Neural cell (in vitro differentiated cells): ENCODE data around the gene NCEH1. TPM values are rescaled to one million over a fixed set of nuclear protein-coding genes. Genes with fewer than 3 reads are reported as not detected.

Experiments used
- H2AFZ ChIP-seq: fragments of 200-600, 300-800 bp; sonication (generic), shearing (Covaris generic); 2 replicates; pipeline ENCODE4 v1.6.0; 2014; ENCODE audit warnings: low read depth, mild to moderate bottlenecking, antibody characterized with exemption, low read length, moderate library complexity
- H3F3A ChIP-seq: fragments of 200-600 bp; shearing (Covaris generic); 2 replicates; pipeline ENCODE4 v1.6.1; 2016; ENCODE audit warnings: mild to moderate bottlenecking, moderate library complexity, mixed read lengths, antibody characterized with exemption, low read length; ENCODE audit not compliant: insufficient read depth, poor library complexity, severe bottlenecking
- H3K27ac ChIP-seq: fragments of 200-600, 300-800 bp; sonication (generic), shearing (Covaris generic); 2 replicates; pipeline ENCODE4 v1.5.1; 2014; ENCODE audit warnings: mild to moderate bottlenecking, low read length, moderate library complexity
- H3K27me3 ChIP-seq: fragments of 300-800, 200-600 bp; sonication (generic), shearing (Covaris generic); 2 replicates; pipeline ENCODE4 v1.6.0; 2014; ENCODE audit warnings: mild to moderate bottlenecking, low read depth, low read length, moderate library complexity; ENCODE audit not compliant: insufficient read depth
- H3K36me3 ChIP-seq: fragments of 300-800, 200-600 bp; sonication (generic), shearing (Covaris generic); 2 replicates; pipeline ENCODE4 v1.5.1; 2014; ENCODE audit warnings: mild to moderate bottlenecking, antibody characterized with exemption, low read length, moderate library complexity; ENCODE audit not compliant: insufficient read depth
- H3K4me2 ChIP-seq: fragments of 300-800, 200-600 bp; sonication (generic), shearing (Covaris generic); 2 replicates; pipeline ENCODE4 v1.6.0; 2014; ENCODE audit warnings: mild to moderate bottlenecking, low read length
- H3K4me3 ChIP-seq: fragments of 300-800, 200-600 bp; sonication (generic), shearing (Covaris generic); 2 replicates; pipeline ENCODE4 v1.5.1; 2014; ENCODE audit warnings: mild to moderate bottlenecking, low read length, moderate library complexity
- H3K79me2 ChIP-seq: fragments of 200-600 bp; shearing (Covaris generic); replicated peaks from 2 replicates; pipeline ENCODE4 v1.6.0; 2014; ENCODE audit warnings: mild to moderate bottlenecking, low read length, moderate library complexity; ENCODE audit not compliant: insufficient read depth
- H3K9ac ChIP-seq: fragments of 300-800, 200-600 bp; sonication (generic), shearing (Covaris generic); 2 replicates; pipeline ENCODE4 v1.6.1; 2016; ENCODE audit warnings: mild to moderate bottlenecking, low read length, mixed read lengths
- H3K9me2 ChIP-seq: fragments of 200-600 bp; shearing (Covaris generic); 2 replicates; pipeline ENCODE4 v1.6.1; 2016; ENCODE audit warnings: mild to moderate bottlenecking, low read length, mixed read lengths; ENCODE audit not compliant: insufficient read depth
- H3K9me3 ChIP-seq: fragments of 200-600, 300-800 bp; sonication (generic), shearing (Covaris generic); 2 replicates; pipeline ENCODE4 v1.6.1; 2016; ENCODE audit warnings: mild to moderate bottlenecking, mixed run types, low read length, moderate library complexity, mixed read lengths
- H4K20me1 ChIP-seq: fragments of 200-600 bp; shearing (Covaris generic); 2 replicates; pipeline ENCODE4 v1.6.1; 2016; ENCODE audit warnings: mild to moderate bottlenecking, mixed run types; ENCODE audit not compliant: insufficient read depth
- CTCF ChIP-seq: fragments of 450-650 bp; IDR thresholded peaks from 2 replicates; pipeline ENCODE4 v1.5.1; 2014; ENCODE audit warnings: antibody characterized with exemption, mild to moderate bottlenecking, moderate library complexity; ENCODE audit not compliant: poor library complexity, severe bottlenecking
- EP300 ChIP-seq: fragments of 450-650 bp; conservative IDR thresholded peaks from 2 replicates; pipeline ENCODE4 v1.6.1; 2014; ENCODE audit warnings: antibody characterized with exemption, mild to moderate bottlenecking, moderate library complexity; ENCODE audit not compliant: poor library complexity, severe bottlenecking
- EZH2 ChIP-seq: fragments of 200-600, 300-800 bp; shearing (Covaris generic), sonication (generic); IDR thresholded peaks from 2 replicates; pipeline ENCODE4 v1.6.1; 2014; ENCODE audit warnings: antibody characterized with exemption, low read length, borderline replicate concordance, mild to moderate bottlenecking; ENCODE audit not compliant: insufficient read depth, poor library complexity, severe bottlenecking
- MXI1 ChIP-seq: fragments of 450-650 bp; conservative IDR thresholded peaks from 2 replicates; pipeline ENCODE4 v1.6.1; 2014; ENCODE audit warnings: antibody characterized with exemption, mild to moderate bottlenecking; ENCODE audit not compliant: poor library complexity, severe bottlenecking
- POLR2AphosphoS5 ChIP-seq: IDR thresholded peaks from 2 replicates; pipeline ENCODE4 v1.6.1; 2012
- RAD21 ChIP-seq: fragments of 450-650 bp; conservative IDR thresholded peaks from 2 replicates; pipeline ENCODE4 v1.6.1; 2014; ENCODE audit warnings: antibody characterized with exemption, mild to moderate bottlenecking, moderate library complexity
- SMC3 ChIP-seq: fragments of 450-650 bp; conservative IDR thresholded peaks from 2 replicates; pipeline ENCODE4 v1.6.1; 2014; ENCODE audit warnings: antibody characterized with exemption, mild to moderate bottlenecking, moderate library complexity; ENCODE audit not compliant: poor library complexity
- TAF1 ChIP-seq: IDR thresholded peaks from 2 replicates; pipeline ENCODE4 v1.6.1; 2012; ENCODE audit warnings: low read depth
- polyA plus RNA-seq: library from polyadenylated mRNA; depleted of rRNA; stranded (reverse); fragments of >200 nt; gene quantifications from 2 replicates; pipeline ENCODE4 v1.2.3, GENCODE V29; 2014
- TF ChIP-seq, protein P1 (sequence below): IDR thresholded peaks from 2 replicates; pipeline ENCODE4 v1.6.1; 2012; ENCODE audit warnings: borderline replicate concordance

Gene NCEH1
- polyA plus RNA-seq, 1 donor from 2014 or later, result 2.1 TPM

DNA sequence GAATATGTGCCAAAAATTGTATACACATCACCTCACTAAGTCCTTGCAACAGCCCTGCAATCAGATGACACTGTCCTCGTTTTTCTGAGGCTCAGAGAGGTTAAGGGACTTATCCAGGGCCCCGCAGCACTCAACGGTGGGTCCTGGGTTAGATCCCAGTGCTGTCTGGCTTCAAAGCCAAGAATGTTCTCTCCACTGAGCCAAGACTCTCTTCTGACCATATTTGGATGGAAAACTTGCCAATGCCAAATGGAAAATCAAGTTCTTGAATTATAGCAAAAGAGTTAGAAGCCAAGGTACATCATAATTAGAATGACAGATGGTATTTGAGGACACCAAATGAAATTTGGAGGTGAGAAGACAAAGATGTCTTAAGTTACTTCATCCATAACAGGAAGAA, 75.9 kb downstream of the NCEH1 start:
- TF ChIP-seq EZH2, result no peak
- TF ChIP-seq, protein P1, sequence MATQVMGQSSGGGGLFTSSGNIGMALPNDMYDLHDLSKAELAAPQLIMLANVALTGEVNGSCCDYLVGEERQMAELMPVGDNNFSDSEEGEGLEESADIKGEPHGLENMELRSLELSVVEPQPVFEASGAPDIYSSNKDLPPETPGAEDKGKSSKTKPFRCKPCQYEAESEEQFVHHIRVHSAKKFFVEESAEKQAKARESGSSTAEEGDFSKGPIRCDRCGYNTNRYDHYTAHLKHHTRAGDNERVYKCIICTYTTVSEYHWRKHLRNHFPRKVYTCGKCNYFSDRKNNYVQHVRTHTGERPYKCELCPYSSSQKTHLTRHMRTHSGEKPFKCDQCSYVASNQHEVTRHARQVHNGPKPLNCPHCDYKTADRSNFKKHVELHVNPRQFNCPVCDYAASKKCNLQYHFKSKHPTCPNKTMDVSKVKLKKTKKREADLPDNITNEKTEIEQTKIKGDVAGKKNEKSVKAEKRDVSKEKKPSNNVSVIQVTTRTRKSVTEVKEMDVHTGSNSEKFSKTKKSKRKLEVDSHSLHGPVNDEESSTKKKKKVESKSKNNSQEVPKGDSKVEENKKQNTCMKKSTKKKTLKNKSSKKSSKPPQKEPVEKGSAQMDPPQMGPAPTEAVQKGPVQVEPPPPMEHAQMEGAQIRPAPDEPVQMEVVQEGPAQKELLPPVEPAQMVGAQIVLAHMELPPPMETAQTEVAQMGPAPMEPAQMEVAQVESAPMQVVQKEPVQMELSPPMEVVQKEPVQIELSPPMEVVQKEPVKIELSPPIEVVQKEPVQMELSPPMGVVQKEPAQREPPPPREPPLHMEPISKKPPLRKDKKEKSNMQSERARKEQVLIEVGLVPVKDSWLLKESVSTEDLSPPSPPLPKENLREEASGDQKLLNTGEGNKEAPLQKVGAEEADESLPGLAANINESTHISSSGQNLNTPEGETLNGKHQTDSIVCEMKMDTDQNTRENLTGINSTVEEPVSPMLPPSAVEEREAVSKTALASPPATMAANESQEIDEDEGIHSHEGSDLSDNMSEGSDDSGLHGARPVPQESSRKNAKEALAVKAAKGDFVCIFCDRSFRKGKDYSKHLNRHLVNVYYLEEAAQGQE, result no peak
- TF ChIP-seq EP300, result no peak
- no peak for TF ChIP-seq POLR2AphosphoS5
- no peak for TF ChIP-seq SMC3
- TF ChIP-seq CTCF, result no peak
- no peak for TF ChIP-seq TAF1
- no peak for TF ChIP-seq MXI1
- no peak for TF ChIP-seq RAD21
- no peak overlapping the region for H3K4me2 ChIP-seq
- no peaks in the 10 kb centered on the region for H4K20me1 ChIP-seq
- H3K27me3 ChIP-seq, result no peaks in the 10 kb centered on the region
- H3K4me3 ChIP-seq, result no peak overlapping the region
- no peaks in the 10 kb centered on the region for H3F3A ChIP-seq
- H2AFZ ChIP-seq, result no peak overlapping the region
- H3K9me3 ChIP-seq, result no peaks in the 10 kb centered on the region
- H3K9ac ChIP-seq, result no peak overlapping the region
- H3K9me2 ChIP-seq, result no peaks in the 10 kb centered on the region
- no peaks in the 10 kb centered on the region for H3K36me3 ChIP-seq
- no peaks in the 10 kb centered on the region for H3K79me2 ChIP-seq
- H3K27ac ChIP-seq, result no peak overlapping the region

- TF ChIP-seq MXI1 (no peak), CTCF (no peak), TAF1 (no peak), POLR2AphosphoS5 (no peak), SMC3 (no peak), EZH2 (no peak), EP300 (no peak)
- TF ChIP-seq, protein P1, result no peak
Measured at GRCh38 chr3:172630316-172630715, 80.6 kb downstream of the NCEH1 start.

More at GRCh38 chr3:172630316-172630715, 80.6 kb downstream of the NCEH1 start:
- H3K9me2 ChIP-seq, result no peaks in the 10 kb centered on the region
- no peaks in the 10 kb centered on the region for H3K36me3 ChIP-seq
- H2AFZ ChIP-seq, result no peak overlapping the region
- no peak overlapping the region for H3K9ac ChIP-seq
- H3K9me3 ChIP-seq, result no peaks in the 10 kb centered on the region
- H3K79me2 ChIP-seq, result no peaks in the 10 kb centered on the region
- H4K20me1 ChIP-seq, result no peaks in the 10 kb centered on the region
- no peaks in the 10 kb centered on the region for H3K27me3 ChIP-seq
- H3K4me3 ChIP-seq, result no peak overlapping the region
- no peaks in the 10 kb centered on the region for H3F3A ChIP-seq
- H3K4me2 ChIP-seq, result no peak overlapping the region
- H3K27ac ChIP-seq, result no peak overlapping the region
